GM19438 (cell line): ENCODE results near the gene POMGNT2.
"Not testable (repeated sequence)": the region's sequence is repeated elsewhere in the genome, so short reads cannot be mapped to it uniquely, and the experiment has no call there.

Experiments
- ATAC-seq: cut with Tn5 transposase; IDR thresholded peaks from one replicate; pipeline ENCODE4 v1.9.1; 2021; ENCODE audit warnings: low read depth; ENCODE audit not compliant: unreplicated experiment

POMGNT2 gene

GRCh38 chr3:43048470-43048869 is 57.4 kb downstream of the POMGNT2 start:
- no peak for ATAC-seq

- no peak for ATAC-seq
Measured at GRCh38 chr3:43046583-43046982, 59.3 kb downstream of the POMGNT2 start.

GRCh38 chr3:43045079-43045478 is 60.8 kb downstream of the POMGNT2 start:
- not testable (repeated sequence) for ATAC-seq

DNA sequence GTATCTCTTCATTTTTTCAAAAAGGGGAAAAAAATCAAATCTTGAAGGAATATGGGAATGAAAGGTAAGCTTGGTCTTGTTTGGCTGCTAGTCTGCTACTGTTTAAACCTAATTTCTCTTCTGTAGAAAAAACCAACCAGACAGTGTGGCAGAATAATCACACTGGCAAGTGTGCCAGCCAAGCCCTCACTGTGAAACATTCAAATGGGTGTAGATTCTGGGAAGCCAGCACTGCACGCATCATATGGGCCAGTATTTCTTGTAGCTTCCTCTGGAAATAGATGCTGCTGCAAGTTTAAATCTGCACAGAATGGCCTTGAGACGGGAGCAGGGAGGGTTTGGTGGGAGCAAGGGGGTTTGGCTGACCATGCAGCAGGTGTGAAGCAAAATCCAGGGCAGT is 62.1 kb downstream of the POMGNT2 start:
- ATAC-seq: no peak

- no peak for ATAC-seq
Measured at GRCh38 chr3:43043071-43043766, 62.7 kb downstream of the POMGNT2 start.

DNA sequence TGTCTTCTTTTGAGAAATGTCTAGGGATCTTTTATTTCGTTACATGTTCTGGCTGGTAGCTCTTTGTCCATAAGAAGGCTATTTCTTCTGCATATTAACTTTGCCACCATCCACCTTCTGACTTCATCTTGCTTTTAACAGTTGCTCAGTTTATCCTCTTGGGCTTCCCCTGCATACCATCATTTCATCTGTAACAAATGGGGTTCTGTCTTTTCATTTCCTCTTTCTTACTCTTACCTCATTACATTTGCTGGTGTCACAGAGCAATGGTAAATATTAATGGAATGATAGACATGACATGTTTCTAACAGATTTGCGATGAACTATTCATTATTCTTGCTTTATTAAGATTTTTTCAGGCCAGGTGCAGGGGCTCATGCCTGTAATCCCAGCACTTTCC is 64.4 kb downstream of the POMGNT2 start:
- ATAC-seq: peak; percentile 50

DNA sequence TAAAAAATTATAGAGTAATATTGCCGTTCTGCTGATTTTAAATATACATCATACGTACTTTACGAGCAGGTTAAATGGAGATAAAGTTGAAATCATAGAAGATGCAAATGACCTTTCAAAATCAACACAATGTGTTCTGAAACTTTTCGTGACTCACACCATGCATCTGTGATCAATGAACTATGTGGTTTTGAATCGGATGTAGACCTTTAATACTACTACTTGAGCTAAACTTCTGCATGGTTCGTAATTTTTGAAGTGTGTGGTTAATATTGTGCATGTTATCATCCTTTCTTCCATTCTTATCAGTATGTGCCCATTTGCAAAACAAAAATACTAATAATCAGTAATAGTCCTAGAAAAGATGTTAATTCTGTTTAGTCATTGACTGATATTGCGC is 67.9 kb downstream of the POMGNT2 start:
- peak; percentile 74 for ATAC-seq

GRCh38 chr3:43036621-43037423 is 69.1 kb downstream of the POMGNT2 start:
- ATAC-seq: no peak

DNA sequence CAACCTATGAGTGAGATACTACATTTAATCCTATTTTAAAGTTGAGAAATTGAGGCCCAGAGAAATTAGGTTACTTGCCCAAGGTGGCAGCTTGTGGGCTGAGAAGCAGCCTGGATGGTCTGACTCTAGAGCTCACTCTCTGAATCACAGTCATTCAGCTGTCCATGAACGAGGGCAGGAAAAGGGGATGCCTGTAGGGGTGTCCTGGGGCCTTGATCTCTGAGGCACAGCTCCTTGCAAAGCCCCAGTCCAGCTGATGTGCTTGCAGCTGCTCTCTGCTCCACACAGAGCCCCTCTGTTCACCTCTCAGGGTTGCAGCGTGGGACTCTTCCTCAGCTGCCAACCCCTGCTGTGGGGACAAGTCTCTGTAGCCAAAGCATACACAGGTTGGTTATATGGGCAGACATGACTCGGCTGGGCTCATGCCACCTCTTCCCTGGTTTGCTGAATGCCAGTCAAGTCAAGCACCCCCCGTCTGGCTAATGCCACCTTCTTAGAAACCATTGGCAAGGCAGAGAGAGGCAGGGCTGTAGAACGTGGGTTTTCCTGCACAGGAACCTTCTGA is 70.0 kb downstream of the POMGNT2 start:
- no peak for ATAC-seq

DNA sequence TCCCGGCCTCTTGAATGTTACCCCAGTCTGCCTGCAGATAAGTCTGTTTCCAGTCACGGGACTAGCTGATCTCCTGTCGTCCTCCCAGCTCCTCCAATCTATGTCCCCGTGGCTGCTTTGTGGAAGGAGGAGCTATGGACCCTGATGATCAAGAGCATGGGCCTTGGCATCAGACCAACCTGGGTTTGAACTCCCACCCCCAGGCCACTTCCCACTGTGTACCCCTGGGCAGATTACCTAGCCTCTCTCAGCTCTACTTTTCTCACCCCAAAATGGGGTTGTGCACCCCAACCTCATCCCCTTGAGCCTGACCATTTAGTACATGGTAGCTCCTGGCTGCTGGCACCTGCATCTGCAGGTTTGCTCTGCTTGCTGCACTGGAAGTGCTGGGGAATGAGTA is 71.0 kb downstream of the POMGNT2 start:
- no peak for ATAC-seq

DNA sequence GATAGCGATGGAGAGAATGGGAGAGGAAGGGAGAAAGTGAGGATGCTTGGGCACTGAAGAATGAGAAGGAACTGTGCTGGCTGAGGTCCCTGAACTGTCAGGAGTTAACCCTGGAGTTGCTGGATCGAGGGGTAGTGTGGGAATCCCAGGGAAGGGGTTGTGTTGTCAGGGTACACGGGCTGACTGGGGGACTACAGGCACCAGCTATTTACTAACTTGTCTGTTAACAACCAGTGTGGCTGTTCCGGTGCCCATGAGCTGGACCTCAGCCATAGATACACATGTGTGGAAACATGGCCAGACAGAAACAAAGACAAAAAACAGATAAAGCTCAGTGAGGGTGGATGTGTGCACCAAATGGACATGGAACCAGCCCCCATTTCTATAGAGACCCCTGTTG is 71.7 kb downstream of the POMGNT2 start:
- no peak for ATAC-seq

DNA sequence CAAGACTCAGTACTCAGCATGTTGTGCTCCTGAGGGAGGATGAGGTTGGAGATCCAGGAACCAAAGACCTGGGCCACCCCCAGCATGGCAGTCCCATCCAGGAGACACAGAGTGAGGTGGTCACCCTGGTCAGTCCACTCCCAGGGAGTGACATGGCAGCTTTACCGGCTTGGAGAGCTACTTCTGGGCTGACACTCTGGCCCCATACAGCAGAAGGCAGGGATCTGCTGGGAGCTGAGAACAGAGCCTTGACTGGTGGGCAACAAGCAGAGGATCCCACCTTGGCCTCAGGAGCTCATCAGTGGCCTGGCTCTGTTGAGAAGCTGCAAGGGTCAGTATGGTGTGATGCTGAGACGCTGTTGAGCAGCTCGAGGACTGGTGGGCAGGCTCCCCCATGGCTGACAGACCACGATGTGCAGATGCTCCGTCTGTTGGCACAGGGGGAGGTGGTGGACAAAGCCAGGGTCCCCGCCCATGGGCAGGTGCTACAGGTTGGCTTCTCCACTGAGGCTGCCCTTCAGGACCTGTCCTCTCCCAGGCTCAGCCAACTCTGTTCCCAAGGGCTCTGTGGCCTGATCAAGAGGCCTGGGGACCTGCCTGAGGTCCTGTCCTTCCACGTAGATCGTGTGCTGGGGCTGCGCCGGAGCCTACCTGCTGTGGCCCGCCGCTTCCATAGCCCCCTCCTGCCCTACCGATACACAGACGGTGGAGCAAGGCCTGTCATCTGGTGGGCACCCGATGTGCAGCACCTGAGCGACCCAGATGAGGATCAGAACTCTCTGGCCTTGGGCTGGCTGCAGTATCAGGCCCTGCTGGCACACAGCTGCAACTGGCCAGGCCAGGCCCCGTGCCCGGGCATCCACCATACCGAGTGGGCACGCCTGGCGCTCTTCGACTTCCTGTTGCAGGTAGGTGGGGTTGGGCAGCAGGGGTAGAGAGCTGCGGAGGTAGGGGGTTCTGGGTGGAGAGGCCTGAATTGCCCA is 72.9 kb downstream of the POMGNT2 start:
- no peak for ATAC-seq

GRCh38 chr3:43031889-43032545 is 73.9 kb downstream of the POMGNT2 start:
- ATAC-seq: no peak

DNA sequence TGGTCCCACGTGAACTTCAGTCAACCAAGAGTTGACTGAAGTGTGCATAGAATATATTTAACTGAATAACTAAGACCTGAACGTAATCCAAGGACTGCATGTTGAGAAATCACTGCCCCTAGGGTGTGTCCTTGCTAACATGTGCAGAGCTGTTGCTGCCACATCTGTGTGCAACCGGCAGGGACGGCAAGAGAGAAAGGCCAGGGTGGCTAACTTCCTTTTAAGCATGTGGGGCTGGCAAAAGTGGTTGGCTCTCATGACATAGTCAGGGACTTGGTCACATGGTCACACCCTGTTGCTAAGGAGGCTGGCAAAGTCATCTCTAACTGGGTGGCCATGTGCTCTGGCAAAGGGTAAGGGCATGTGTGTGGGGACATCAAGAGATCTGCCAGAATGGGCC is 74.4 kb downstream of the POMGNT2 start:
- ATAC-seq: no peak

DNA sequence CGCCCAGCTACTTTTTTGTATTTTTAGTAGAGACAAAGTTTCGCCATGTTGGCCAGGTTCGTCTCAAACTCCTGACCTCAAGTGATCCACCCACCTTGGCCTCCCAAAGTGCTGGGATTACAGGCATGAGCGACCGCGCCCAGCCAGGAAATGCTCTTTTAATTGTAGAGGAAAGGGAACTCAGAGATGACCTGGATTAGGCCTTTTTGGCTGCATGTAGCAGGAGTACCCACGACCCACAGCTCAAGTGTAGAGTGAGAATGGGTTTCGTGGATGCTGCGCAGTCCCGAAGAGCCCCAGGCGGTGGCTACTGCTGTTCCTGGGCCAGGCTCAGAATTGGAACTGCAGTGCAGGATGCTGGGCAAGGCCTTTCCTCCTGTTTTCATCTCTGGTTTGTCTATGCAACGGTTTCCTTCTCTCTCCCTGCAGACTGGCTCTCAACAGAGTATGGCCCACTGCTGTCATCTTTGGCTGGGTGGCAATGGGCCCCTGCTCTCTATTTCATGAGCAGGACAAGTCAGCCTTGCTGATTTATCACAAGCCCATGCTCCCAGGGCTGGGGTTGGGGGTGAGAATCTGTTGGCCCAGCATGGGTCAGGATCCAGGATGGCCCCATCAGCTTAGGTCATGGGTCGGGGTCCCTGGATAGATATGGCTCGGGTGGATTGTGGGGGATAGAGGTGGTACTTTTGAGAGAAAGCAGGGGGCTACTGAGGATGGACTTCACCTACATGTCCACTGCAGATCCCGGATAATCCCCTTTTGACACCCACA is 75.5 kb downstream of the POMGNT2 start:
- ATAC-seq: no peak
